A549 (cell line): ENCODE data around the gene SLC27A2.

ENCODE experiments used
- CBX8 ChIP-seq: fragments of 200-600 bp; sonication (generic); IDR thresholded peaks from 2 replicates; pipeline ENCODE4 v1.6.1; 2016
- CEBPB ChIP-seq, 2 experiments: fragments of >200 bp in 1 of 2; sonication (Bioruptor Twin) in 1 of 2; formaldehyde crosslinking in 1 of 2; IDR thresholded peaks; 2 replicates each; pipeline ENCODE4 v1.6.1; 2012 to 2016
- CHD2 ChIP-seq: fragments of 150-350 bp; IDR thresholded peaks from 2 replicates; pipeline ENCODE4 v1.6.1; 2014; ENCODE audit warnings: low read length; ENCODE audit not compliant: partially characterized antibody
- CTCF ChIP-seq: fragments of >200 bp; sonication (Bioruptor Twin); formaldehyde crosslinking; IDR thresholded peaks from 3 replicates; pipeline ENCODE4 v1.5.1; 2016
- EHMT2 ChIP-seq: fragments of 200-600 bp; sonication (generic); IDR thresholded peaks from 2 replicates; pipeline ENCODE4 v1.6.1; 2016; ENCODE audit warnings: antibody characterized with exemption, low read depth, mild to moderate bottlenecking, moderate library complexity
- EP300 ChIP-seq, 2 experiments: fragments of >200 bp; sonication (Bioruptor Twin); formaldehyde crosslinking; IDR thresholded peaks; 2 replicates in 1 of 2; 3 replicates in 1 of 2; pipeline ENCODE4 v1.6.1; 2016 to 2017
- JUN ChIP-seq, 2 experiments: fragments of >200 bp; sonication (Bioruptor Twin); formaldehyde crosslinking; IDR thresholded peaks; 2 replicates in 1 of 2; 3 replicates in 1 of 2; pipeline ENCODE4 v1.6.1; 2016 to 2017
- NR3C1 ChIP-seq: fragments of >200 bp; sonication (Bioruptor Twin); formaldehyde crosslinking; IDR thresholded peaks from 3 replicates; pipeline ENCODE4 v1.6.1; 2017
- POLR2A ChIP-seq: IDR thresholded peaks from 2 replicates; pipeline ENCODE4 v1.6.1; 2012; ENCODE audit warnings: mild to moderate bottlenecking, low read length
- SREBF2 ChIP-seq: fragments of 450-650 bp; IDR thresholded peaks from 2 replicates; pipeline ENCODE4 v1.6.1; 2014; ENCODE audit warnings: mild to moderate bottlenecking, moderate library complexity
- TP53 ChIP-seq: fragments of 250-450 bp; sonication (Bioruptor Pico); IDR thresholded peaks from 2 replicates; pipeline ENCODE4 v1.5.0; 2021; ENCODE audit warnings: mild to moderate bottlenecking, moderate library complexity
- TF ChIP-seq, protein P1 (sequence below): IDR thresholded peaks from 2 replicates; pipeline ENCODE4 v1.6.1; 2012

GRCh38 chr15:50227076-50227475, 45.1 kb downstream of the SLC27A2 start:
- no peak for TF ChIP-seq EP300 (IDR thresholded peaks at IDR 0.05)
- TF ChIP-seq CTCF = no peak
- no peak for TF ChIP-seq EHMT2
- no peak for TF ChIP-seq SREBF2
- no peak for TF ChIP-seq TP53 (CRISPR knock-in tag)
- TF ChIP-seq NR3C1 = no peak
- TF ChIP-seq CBX8 = no peak
- no peak for TF ChIP-seq POLR2A
- TF ChIP-seq, protein P1, sequence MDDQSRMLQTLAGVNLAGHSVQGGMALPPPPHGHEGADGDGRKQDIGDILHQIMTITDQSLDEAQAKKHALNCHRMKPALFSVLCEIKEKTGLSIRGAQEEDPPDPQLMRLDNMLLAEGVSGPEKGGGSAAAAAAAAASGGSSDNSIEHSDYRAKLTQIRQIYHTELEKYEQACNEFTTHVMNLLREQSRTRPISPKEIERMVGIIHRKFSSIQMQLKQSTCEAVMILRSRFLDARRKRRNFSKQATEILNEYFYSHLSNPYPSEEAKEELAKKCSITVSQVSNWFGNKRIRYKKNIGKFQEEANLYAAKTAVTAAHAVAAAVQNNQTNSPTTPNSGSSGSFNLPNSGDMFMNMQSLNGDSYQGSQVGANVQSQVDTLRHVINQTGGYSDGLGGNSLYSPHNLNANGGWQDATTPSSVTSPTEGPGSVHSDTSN = no peak
- TF ChIP-seq CHD2 = no peak
- TF ChIP-seq CEBPB (IDR thresholded peaks at IDR 0.05) = no peak
- no peak for TF ChIP-seq JUN (IDR thresholded peaks at IDR 0.05)
